HG03432 (cell line): ENCODE results near the gene CDK13.
A peak's percentile ranks its signal among the peaks of the same experiment; 100 is the strongest.
"Not testable (repeated sequence)": the region's sequence is repeated elsewhere in the genome, so short reads cannot be mapped to it uniquely, and the experiment has no call there.

Experiments used
- ATAC-seq: cut with Tn5 transposase; IDR thresholded peaks from one replicate; pipeline ENCODE4 v1.9.1; 2021; ENCODE audit warnings: mild to moderate bottlenecking, moderate library complexity; ENCODE audit not compliant: unreplicated experiment

Gene CDK13

GRCh38 chr7:40095695-40096327 is 145.8 kb downstream of the CDK13 start:
- ATAC-seq, result no peak

GRCh38 chr7:40097728-40098127 is 147.7 kb downstream of the CDK13 start:
- no peak for ATAC-seq

GRCh38 chr7:40098810-40099209 is 148.8 kb downstream of the CDK13 start:
- ATAC-seq, result no peak

GRCh38 chr7:40099837-40100236 is 149.8 kb downstream of the CDK13 start:
- ATAC-seq, result no peak

- no peak for ATAC-seq
Measured at GRCh38 chr7:40101201-40101600, 151.1 kb downstream of the CDK13 start.

GRCh38 chr7:40102897-40103296 is 152.8 kb downstream of the CDK13 start:
- ATAC-seq, result no peak

- no peak for ATAC-seq
Measured at GRCh38 chr7:40105879-40106473, 155.9 kb downstream of the CDK13 start.

- ATAC-seq, result no peak
Measured at GRCh38 chr7:40115936-40116335, 165.9 kb downstream of the CDK13 start.

GRCh38 chr7:40117199-40117598 is 167.1 kb downstream of the CDK13 start:
- ATAC-seq, result not testable (repeated sequence)

GRCh38 chr7:40118201-40118600 is 168.1 kb downstream of the CDK13 start:
- ATAC-seq, result not testable (repeated sequence)

- ATAC-seq, result no peak
Measured at GRCh38 chr7:40120020-40120419, 170.0 kb downstream of the CDK13 start.

- not testable (repeated sequence) for ATAC-seq
Measured at GRCh38 chr7:40122100-40122939, 172.3 kb downstream of the CDK13 start.

GRCh38 chr7:40122940-40123254 is 172.8 kb downstream of the CDK13 start:
- no peak for ATAC-seq

GRCh38 chr7:40133561-40134427 is 183.7 kb downstream of the CDK13 start:
- peak; percentile 8 for ATAC-seq

GRCh38 chr7:40134428-40135316 is 184.6 kb downstream of the CDK13 start, which contains the start of the genes MPLKIP and SUGCT:
TSS of gene MPLKIP (minus strand) at chr7:40134622. CDS start at chr7:40134567, 55 bp downstream.
TSS of gene SUGCT (plus strand) at chr7:40135005.
- peak; percentile 91 for ATAC-seq

GRCh38 chr7:40135317-40135610 is 185.2 kb downstream of the CDK13 start:
- no peak for ATAC-seq

GRCh38 chr7:40137563-40137962 is 187.5 kb downstream of the CDK13 start:
- no peak for ATAC-seq

- ATAC-seq, result no peak
Measured at GRCh38 chr7:40138973-40139372, 188.9 kb downstream of the CDK13 start.

- ATAC-seq, result not testable (repeated sequence)
Measured at GRCh38 chr7:40139891-40140290, 189.8 kb downstream of the CDK13 start.

- not testable (repeated sequence) for ATAC-seq
Measured at GRCh38 chr7:40141916-40142315, 191.9 kb downstream of the CDK13 start.
